ENCODE measurements around the gene TNF. TPM values are rescaled to one million over a fixed set of nuclear protein-coding genes. Genes with fewer than 3 reads are reported as not detected.

TNF gene
- 0.07 to 0.08 TPM in 2 of 5 replicates, not detected in the others for total RNA-seq (2022; extraction: Qiagen RNA extraction)

DNA sequence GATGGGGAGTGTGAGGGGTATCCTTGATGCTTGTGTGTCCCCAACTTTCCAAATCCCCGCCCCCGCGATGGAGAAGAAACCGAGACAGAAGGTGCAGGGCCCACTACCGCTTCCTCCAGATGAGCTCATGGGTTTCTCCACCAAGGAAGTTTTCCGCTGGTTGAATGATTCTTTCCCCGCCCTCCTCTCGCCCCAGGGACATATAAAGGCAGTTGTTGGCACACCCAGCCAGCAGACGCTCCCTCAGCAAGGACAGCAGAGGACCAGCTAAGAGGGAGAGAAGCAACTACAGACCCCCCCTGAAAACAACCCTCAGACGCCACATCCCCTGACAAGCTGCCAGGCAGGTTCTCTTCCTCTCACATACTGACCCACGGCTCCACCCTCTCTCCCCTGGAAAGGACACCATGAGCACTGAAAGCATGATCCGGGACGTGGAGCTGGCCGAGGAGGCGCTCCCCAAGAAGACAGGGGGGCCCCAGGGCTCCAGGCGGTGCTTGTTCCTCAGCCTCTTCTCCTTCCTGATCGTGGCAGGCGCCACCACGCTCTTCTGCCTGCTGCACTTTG is at the start of gene TNF:
Gene TNF (plus strand): TSS at position 231 of the 567 bp plus-strand sequence. CDS start 177 bp downstream, at position 408.

GRCh38 chr6:31528821-31529328 is 46.5 kb upstream of the TNF start, which contains the start of gene MCCD1:
Gene MCCD1 (plus strand): TSS chr6:31528962. CDS start chr6:31529015, 53 bp downstream.

GRCh38 chr6:31541658-31542521 is 33.5 kb upstream of the TNF start, which contains the start of gene DDX39B:
Gene DDX39B (minus strand): TSS chr6:31542003. CDS start chr6:31540532, 1,471 bp downstream.

GRCh38 chr6:31546339-31546957 is 28.9 kb upstream of the TNF start, which contains the start of gene ATP6V1G2:
Gene ATP6V1G2 (minus strand): TSS chr6:31546608. CDS start chr6:31546559, 49 bp downstream.

DNA sequence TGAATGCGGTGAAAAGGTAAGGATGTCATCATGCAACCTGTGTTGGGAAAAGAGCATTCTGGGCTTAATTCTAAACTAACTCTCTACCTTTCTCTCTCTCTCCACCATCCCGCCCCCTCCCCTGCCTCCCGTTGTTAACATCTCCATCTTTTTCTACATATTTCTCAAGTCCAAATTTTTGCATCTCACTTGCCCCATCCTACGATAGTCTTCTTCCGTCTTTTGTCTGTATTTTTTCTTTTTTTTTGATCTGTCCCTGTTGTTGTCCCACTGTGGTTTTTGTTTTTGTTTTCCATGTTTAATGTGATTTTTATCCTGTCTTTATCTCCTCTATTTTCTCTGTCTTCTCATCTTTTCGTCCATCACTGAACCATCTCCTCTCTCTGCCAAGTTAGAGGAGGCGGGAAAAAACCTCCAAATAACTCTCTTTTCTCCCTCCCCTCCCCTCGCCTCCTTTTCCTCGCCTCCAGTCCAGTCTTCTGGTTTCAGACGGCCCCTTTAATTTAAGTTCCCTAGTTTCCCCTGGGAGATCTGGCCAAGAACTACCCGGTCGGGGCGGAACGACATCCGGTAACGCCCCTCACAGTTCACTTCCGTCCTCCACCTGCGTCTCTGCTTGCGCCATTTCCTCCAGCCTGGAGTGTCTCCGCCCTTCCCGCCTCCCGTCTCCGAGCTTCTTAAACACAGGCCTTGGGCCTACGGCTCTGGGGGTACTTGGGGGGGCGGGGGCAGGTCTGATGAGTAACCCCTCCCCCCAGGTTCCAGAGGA is 28.2 kb upstream of the TNF start, which contains the start of gene NFKBIL1:
Gene NFKBIL1 (plus strand): TSS at position 651 of the 769 bp plus-strand sequence. CDS start 87 bp downstream, at position 738.

GRCh38 chr6:31572041-31572911 is 3.1 kb upstream of the TNF start, which contains the start of gene LTA:
Gene LTA (plus strand): TSS chr6:31572289. CDS start chr6:31572743, 454 bp downstream.

GRCh38 chr6:31582230-31582643 is 6.9 kb downstream of the TNF start, which contains the start of gene LTB:
Gene LTB (minus strand): TSS chr6:31582424. CDS start chr6:31582417, 7 bp downstream.

GRCh38 chr6:31586008-31586407 is 10.6 kb downstream of the TNF start, which contains the start of gene LST1:
Gene LST1 (plus strand): TSS chr6:31586277. CDS start chr6:31587300, 1,023 bp downstream.

DNA sequence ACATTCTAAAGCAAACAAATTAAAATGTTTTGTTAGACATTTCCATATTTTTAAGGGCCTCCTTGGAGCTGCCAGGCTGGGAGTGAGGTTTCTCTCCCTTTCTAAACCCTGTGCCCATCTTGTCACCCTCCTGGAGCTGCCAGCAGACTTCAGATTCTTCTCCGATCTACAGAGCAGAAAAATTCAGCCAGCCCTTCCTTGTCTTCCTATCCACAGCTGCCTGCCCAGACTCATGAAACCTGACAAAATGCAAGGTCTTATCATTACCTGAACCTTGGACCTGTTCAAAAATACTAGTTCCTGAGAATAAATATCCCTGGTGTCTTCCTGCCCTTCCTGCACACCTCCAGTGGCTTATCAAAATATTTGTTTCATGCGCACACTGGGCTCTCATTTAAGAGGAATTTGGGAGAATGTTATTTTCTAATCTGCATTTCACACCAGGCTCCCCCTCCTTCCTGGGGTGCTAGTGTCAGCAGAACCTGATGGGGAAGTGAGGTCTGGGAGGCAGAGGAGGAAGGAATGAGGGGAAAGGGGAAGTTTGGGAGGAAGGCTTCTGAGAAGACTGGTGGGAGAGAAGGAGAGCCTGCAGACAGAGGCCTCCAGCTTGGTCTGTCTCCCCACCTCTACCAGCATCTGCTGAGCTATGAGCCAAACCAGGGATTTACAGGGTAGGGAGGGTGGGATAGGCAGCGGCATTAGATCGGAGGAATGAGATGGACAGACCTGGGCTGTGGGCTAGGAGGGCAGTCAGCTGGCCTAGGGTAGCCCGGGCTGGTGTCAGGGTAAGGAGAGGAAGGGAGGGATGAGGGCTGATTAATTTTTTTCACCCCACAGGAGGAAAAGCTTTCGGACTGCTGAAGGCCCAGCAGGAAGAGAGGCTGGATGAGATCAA is 39.6 kb downstream of the TNF start, which contains the start of gene AIF1:
Gene AIF1 (plus strand): TSS at position 551 of the 895 bp plus-strand sequence. CDS start 96 bp downstream, at position 647.

DNA sequence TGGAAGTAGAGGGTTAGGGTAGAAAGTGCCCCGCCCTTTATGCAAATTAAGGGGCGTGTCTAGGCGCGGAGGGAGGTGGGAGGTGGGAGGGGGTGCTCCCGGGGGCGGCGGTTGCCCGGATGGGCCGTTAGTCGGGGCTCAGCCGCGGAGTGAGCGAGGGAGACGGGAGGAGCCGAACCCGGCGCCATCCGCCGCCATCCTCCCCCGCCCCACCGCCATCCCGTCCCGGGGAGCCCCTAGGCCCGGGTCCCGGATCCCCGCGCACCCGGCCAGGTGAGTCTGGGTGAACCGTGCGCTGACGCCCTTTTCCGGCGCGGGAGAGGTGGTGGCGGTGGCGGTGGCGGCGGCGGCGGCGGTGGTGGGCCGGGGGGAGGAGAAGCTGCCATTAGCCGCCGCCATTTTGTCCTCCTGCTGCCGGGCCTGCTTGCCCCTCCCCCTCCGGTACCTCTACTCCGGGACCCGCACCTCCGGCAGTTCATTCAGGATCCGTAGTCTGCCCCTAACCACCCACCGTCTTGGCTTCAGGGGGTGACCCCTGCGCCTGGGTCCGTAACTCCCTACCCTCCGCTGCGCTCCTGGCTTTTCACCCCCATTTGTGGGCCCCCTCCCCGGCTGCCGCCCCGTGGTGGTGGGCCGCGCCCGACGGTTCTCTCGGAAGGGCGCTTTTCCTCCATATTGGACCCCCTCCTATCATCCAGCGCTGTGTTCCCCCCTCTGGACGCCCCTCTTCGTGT is 45.4 kb downstream of the TNF start, which contains the start of gene PRRC2A:
Gene PRRC2A (plus strand): TSS at position 130 of the 734 bp plus-strand sequence. CDS start 2,075 bp downstream, outside the sequence.

Other genes with a start within 250 kb of the TNF start
- 18.9 to 30.6 TPM (median 26.0 TPM) in 5 replicates for gene HLA-B, start 218.4 kb upstream of the TNF start, total RNA-seq (2022; extraction: Qiagen RNA extraction)
- gene MICA, start 172.0 kb upstream of the TNF start, total RNA-seq (2022; extraction: Qiagen RNA extraction): 28.1 to 29.7 TPM (median 28.9 TPM) in 5 replicates
- 5.8 to 6.5 TPM (median 6.2 TPM) in 5 replicates for gene MICB, start 77.4 kb upstream of the TNF start, total RNA-seq (2022; extraction: Qiagen RNA extraction)
- not detected in 5 replicates for gene MCCD1, start 46.6 kb upstream of the TNF start, total RNA-seq (2022; extraction: Qiagen RNA extraction)
- gene DDX39B, start 33.6 kb upstream of the TNF start, total RNA-seq (2022; extraction: Qiagen RNA extraction): 340 to 418 TPM (median 347 TPM) in 5 replicates
- 0.62 to 1.1 TPM (median 0.93 TPM) in 5 replicates for gene ATP6V1G2, start 29.0 kb upstream of the TNF start, total RNA-seq (2022; extraction: Qiagen RNA extraction)
- gene NFKBIL1, start 28.0 kb upstream of the TNF start, total RNA-seq (2022; extraction: Qiagen RNA extraction): 9.5 to 13.0 TPM (median 12.6 TPM) in 5 replicates
- 0.07 to 0.23 TPM (median 0.08 TPM) in 3 of 5 replicates, not detected in the others for gene LTA, start 3.3 kb upstream of the TNF start, total RNA-seq (2022; extraction: Qiagen RNA extraction)
- 0.12 to 0.49 TPM (median 0.14 TPM) in 4 of 5 replicates, not detected in the other for gene LTB, start 6.9 kb downstream of the TNF start, total RNA-seq (2022; extraction: Qiagen RNA extraction)
- 0.14 to 0.41 TPM (median 0.29 TPM) in 5 replicates for gene LST1, start 10.7 kb downstream of the TNF start, total RNA-seq (2022; extraction: Qiagen RNA extraction)
- gene NCR3, start 17.4 kb downstream of the TNF start, total RNA-seq (2022; extraction: Qiagen RNA extraction): not detected in 5 replicates
- gene AIF1, start 39.7 kb downstream of the TNF start, total RNA-seq (2022; extraction: Qiagen RNA extraction): not detected in 5 replicates
- gene PRRC2A, start 45.1 kb downstream of the TNF start, total RNA-seq (2022; extraction: Qiagen RNA extraction): 66.2 to 87.9 TPM (median 84.6 TPM) in 5 replicates
- gene BAG6, start 77.1 kb downstream of the TNF start, total RNA-seq (2022; extraction: Qiagen RNA extraction): 117 to 150 TPM (median 136 TPM) in 5 replicates
- gene APOM, start 80.3 kb downstream of the TNF start, total RNA-seq (2022; extraction: Qiagen RNA extraction): 2.9 to 3.7 TPM (median 3.1 TPM) in 5 replicates
- 11.3 to 12.4 TPM (median 11.9 TPM) in 5 replicates for gene C6orf47, start 85.2 kb downstream of the TNF start, total RNA-seq (2022; extraction: Qiagen RNA extraction)
- gene GPANK1, start 89.4 kb downstream of the TNF start, total RNA-seq (2022; extraction: Qiagen RNA extraction): 7.8 to 11.3 TPM (median 10.1 TPM) in 5 replicates
- gene CSNK2B, start 90.5 kb downstream of the TNF start, total RNA-seq (2022; extraction: Qiagen RNA extraction): 169 to 183 TPM (median 179 TPM) in 5 replicates
- gene LY6G5B, start 94.4 kb downstream of the TNF start, total RNA-seq (2022; extraction: Qiagen RNA extraction): 2.7 to 4.2 TPM (median 3.2 TPM) in 5 replicates
- gene LY6G5C, start 105.5 kb downstream of the TNF start, total RNA-seq (2022; extraction: Qiagen RNA extraction): 1.2 to 1.7 TPM (median 1.4 TPM) in 5 replicates
- 14.2 to 17.5 TPM (median 16.7 TPM) in 5 replicates for gene ABHD16A, start 127.8 kb downstream of the TNF start, total RNA-seq (2022; extraction: Qiagen RNA extraction)
- not detected in 5 replicates for gene LY6G6F, start 131.3 kb downstream of the TNF start, total RNA-seq (2022; extraction: Qiagen RNA extraction)
- gene LY6G6D, start 139.8 kb downstream of the TNF start, total RNA-seq (2022; extraction: Qiagen RNA extraction): not detected in 5 replicates
- 0.08 to 0.14 TPM (median 0.09 TPM) in 3 of 5 replicates, not detected in the others for gene LY6G6C, start 146.2 kb downstream of the TNF start, total RNA-seq (2022; extraction: Qiagen RNA extraction)
- gene MPIG6B, start 147.8 kb downstream of the TNF start, total RNA-seq (2022; extraction: Qiagen RNA extraction): not detected in 5 replicates
- 25.2 to 32.8 TPM (median 28.6 TPM) in 5 replicates for gene DDAH2, start 153.7 kb downstream of the TNF start, total RNA-seq (2022; extraction: Qiagen RNA extraction)
- gene CLIC1, start 161.0 kb downstream of the TNF start, total RNA-seq (2022; extraction: Qiagen RNA extraction): 467 to 486 TPM (median 475 TPM) in 5 replicates
- 10.5 to 14.8 TPM (median 11.7 TPM) in 5 replicates for gene MSH5, start 164.4 kb downstream of the TNF start, total RNA-seq (2022; extraction: Qiagen RNA extraction)
- gene SAPCD1, start 187.1 kb downstream of the TNF start, total RNA-seq (2022; extraction: Qiagen RNA extraction): 1.6 to 4.2 TPM (median 3.1 TPM) in 5 replicates
- gene VWA7, start 201.8 kb downstream of the TNF start, total RNA-seq (2022; extraction: Qiagen RNA extraction): 1.3 to 1.9 TPM (median 1.5 TPM) in 5 replicates
- gene VARS1, start 220.2 kb downstream of the TNF start, total RNA-seq (2022; extraction: Qiagen RNA extraction): 49.3 to 54.8 TPM (median 53.0 TPM) in 5 replicates
- 43.6 to 61.8 TPM (median 59.8 TPM) in 5 replicates for gene LSM2, start 231.4 kb downstream of the TNF start, total RNA-seq (2022; extraction: Qiagen RNA extraction)
- 1.2 to 1.7 TPM (median 1.4 TPM) in 5 replicates for gene HSPA1L, start 239.7 kb downstream of the TNF start, total RNA-seq (2022; extraction: Qiagen RNA extraction)
- 132 to 240 TPM (median 186 TPM) in 5 replicates for gene HSPA1A, start 240.0 kb downstream of the TNF start, total RNA-seq (2022; extraction: Qiagen RNA extraction)